HuH-7 (cell line): ENCODE data around the gene HOXC9.

Source experiments
- DNase-seq: peaks from one replicate; pipeline ENCODE4 v3.0.0; 2011; ENCODE audit warnings: low spot score

Gene HOXC9

GRCh38 chr12:54002278-54002914, 2.4 kb downstream of the HOXC9 start:
- DNase-seq: no peak

GRCh38 chr12:54002915-54003389, 3.0 kb downstream of the HOXC9 start:
- DNase-seq: no peak

GRCh38 chr12:54003625-54004024, 3.7 kb downstream of the HOXC9 start:
- no peak for DNase-seq

- no peak for DNase-seq
Measured at GRCh38 chr12:54004063-54004840, 4.3 kb downstream of the HOXC9 start.

- DNase-seq: no peak
Measured at GRCh38 chr12:54004841-54005530, 5.0 kb downstream of the HOXC9 start.

GRCh38 chr12:54005531-54005852, 5.5 kb downstream of the HOXC9 start:
- no peak for DNase-seq

GRCh38 chr12:54005853-54006558, 6.0 kb downstream of the HOXC9 start:
- DNase-seq: peak; percentile 86

GRCh38 chr12:54006559-54007220, 6.7 kb downstream of the HOXC9 start:
- DNase-seq: no peak

- no peak for DNase-seq
Measured at GRCh38 chr12:54007538-54008259, 7.7 kb downstream of the HOXC9 start.

- no peak for DNase-seq
Measured at GRCh38 chr12:54008260-54008552, 8.2 kb downstream of the HOXC9 start.

GRCh38 chr12:54009171-54010052, 9.5 kb downstream of the HOXC9 start:
- no peak for DNase-seq

- DNase-seq: no peak
Measured at GRCh38 chr12:54010053-54010971, 10.4 kb downstream of the HOXC9 start.

GRCh38 chr12:54010972-54011664, 11.2 kb downstream of the HOXC9 start:
- DNase-seq: no peak

GRCh38 chr12:54011665-54012532, 11.9 kb downstream of the HOXC9 start:
- DNase-seq: no peak

- DNase-seq: no peak
Measured at GRCh38 chr12:54012631-54013409, 12.9 kb downstream of the HOXC9 start.

GRCh38 chr12:54014377-54015017, 14.5 kb downstream of the HOXC9 start:
- no peak for DNase-seq
